Mucosa of descending colon (tissue), 3 donors: ENCODE data around the gene RABEP1. TPM values are rescaled to one million over a fixed set of nuclear protein-coding genes. Genes with fewer than 3 reads are reported as not detected.
A peak's percentile ranks its signal among the peaks of the same experiment; 100 is the strongest.
"Not testable (repeated sequence)": the region's sequence is repeated elsewhere in the genome, so short reads cannot be mapped to it uniquely, and the experiment has no call there.

Source experiments
- ATAC-seq: fragments of 200-7000 bp; cut with Tn5 transposase; one replicate; pipeline ENCODE4 v1.9.1; 2020; ENCODE audit warnings: mild to moderate bottlenecking, moderate library complexity
- DNase-seq, 3 donors: peaks; one replicate each; pipeline ENCODE4 v3.0.0-alpha.2; 2020
- H3K36me3 ChIP-seq: fragments of 200-600 bp; one replicate; pipeline ENCODE4 v1.8.0; 2021; ENCODE audit warnings: low read depth, mild to moderate bottlenecking
- H3K4me1 ChIP-seq: fragments of 200-600 bp; one replicate; pipeline ENCODE4 v1.8.0; 2021; ENCODE audit warnings: low read depth, mild to moderate bottlenecking
- H3K4me3 ChIP-seq: fragments of 200-600 bp; one replicate; pipeline ENCODE4 v1.8.0; 2021; ENCODE audit warnings: mild to moderate bottlenecking
- H3K9me3 ChIP-seq: fragments of 200-600 bp; one replicate; pipeline ENCODE4 v1.8.0; 2021; ENCODE audit warnings: mild to moderate bottlenecking
- intact Hi-C, 2 donors: fragments of 100-400 bp; cut with DNase I in 1 of 2; cut with micrococcal nuclease in 1 of 2; formaldehyde crosslinking; loops; one replicate each; pipeline versions ENCODE4 v1.11.0 to v1.11.1; 2022; cut with DNase I, micrococcal nuclease
- total RNA-seq, 3 donors: library from RNA; stranded (reverse); fragmentation: NEBNext Ultra II Directional in 2 of 3; extraction: Animal tissue kit (Norgen Biotek cat#: 25700) in 2 of 3; gene quantifications; one replicate each; pipeline versions ENCODE4 v1.2.1 to v1.2.4, GENCODE V29; 2021 to 2023
- TF ChIP-seq, protein P1 (sequence below): fragments of 200-600 bp; IDR thresholded peaks from one replicate; pipeline ENCODE4 v1.8.0; 2022; ENCODE audit warnings: antibody characterized with exemption, mild to moderate bottlenecking
- donor health status: DM: no; HTN: no; CAD: no; lungs with moderate emphysema.
- donor health status: DM: no; HTN: no; CAD: no.
- donor health status: DM: no; HTN: yes; CAD: no.

Gene RABEP1
- total RNA-seq, 3 donors from 2014 or later = 24.9 to 53.4 (median 30.7) TPM

DNA sequence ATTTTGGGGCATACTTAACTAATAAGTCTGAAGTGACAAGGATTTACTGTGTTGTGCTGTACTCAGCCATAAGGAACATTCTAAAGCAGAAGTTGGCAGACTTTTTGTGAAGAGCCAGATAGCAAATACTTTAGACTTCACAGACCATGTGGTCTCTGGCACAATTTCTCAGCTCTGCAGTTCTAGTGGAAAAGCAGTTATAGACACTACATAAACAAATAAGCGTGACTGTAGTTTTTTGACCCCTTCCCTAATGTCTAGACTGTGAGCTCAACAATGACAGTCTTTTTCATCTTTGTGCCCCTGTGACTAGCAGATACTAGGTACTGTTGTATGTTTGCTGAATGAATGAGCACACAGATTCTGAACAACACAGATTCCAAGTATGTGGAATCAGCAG lies 142.8 kb downstream of the RABEP1 start:
- Histone ChIP-seq H3K9me3 (no peaks in the 10 kb centered on the region), H3K4me3 (no peak overlapping the region), H3K4me1 (peaks cover 10% of the 10 kb centered on the region), H3K36me3 (peaks cover 4% of the 10 kb centered on the region)
- intact Hi-C loops = no loop called here
- DNase-seq (no peak), ATAC-seq (no peak)
- TF ChIP-seq, protein P1, sequence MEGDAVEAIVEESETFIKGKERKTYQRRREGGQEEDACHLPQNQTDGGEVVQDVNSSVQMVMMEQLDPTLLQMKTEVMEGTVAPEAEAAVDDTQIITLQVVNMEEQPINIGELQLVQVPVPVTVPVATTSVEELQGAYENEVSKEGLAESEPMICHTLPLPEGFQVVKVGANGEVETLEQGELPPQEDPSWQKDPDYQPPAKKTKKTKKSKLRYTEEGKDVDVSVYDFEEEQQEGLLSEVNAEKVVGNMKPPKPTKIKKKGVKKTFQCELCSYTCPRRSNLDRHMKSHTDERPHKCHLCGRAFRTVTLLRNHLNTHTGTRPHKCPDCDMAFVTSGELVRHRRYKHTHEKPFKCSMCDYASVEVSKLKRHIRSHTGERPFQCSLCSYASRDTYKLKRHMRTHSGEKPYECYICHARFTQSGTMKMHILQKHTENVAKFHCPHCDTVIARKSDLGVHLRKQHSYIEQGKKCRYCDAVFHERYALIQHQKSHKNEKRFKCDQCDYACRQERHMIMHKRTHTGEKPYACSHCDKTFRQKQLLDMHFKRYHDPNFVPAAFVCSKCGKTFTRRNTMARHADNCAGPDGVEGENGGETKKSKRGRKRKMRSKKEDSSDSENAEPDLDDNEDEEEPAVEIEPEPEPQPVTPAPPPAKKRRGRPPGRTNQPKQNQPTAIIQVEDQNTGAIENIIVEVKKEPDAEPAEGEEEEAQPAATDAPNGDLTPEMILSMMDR = no peak

DNA sequence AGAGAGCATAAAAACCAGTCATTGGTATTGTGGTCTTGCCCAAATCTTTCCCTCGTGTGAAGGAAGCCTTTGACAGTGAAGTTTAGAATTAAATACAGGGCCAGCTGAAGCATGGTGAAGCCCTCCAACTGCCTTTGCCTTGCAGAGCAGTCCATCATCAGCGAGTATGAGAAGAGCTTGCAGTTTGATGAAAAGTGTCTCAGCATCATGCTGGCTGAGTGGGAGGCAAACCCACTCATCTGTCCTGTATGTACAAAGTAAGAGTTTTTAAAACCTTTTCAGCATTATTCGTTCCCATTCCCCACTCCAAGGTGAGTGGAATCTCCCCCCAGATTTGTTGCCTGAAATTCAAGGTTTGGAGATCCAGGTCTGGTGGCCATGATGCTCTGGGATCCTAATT lies 143.7 kb downstream of the RABEP1 start:
- Histone ChIP-seq H3K4me3 (no peak overlapping the region), H3K36me3 (peaks cover 4% of the 10 kb centered on the region), H3K9me3 (no peaks in the 10 kb centered on the region), H3K4me1 (peaks cover 6% of the 10 kb centered on the region)
- DNase-seq (no peak), ATAC-seq (no peak)
- intact Hi-C loops = no loop called here
- TF ChIP-seq, protein P1 = no peak

DNA sequence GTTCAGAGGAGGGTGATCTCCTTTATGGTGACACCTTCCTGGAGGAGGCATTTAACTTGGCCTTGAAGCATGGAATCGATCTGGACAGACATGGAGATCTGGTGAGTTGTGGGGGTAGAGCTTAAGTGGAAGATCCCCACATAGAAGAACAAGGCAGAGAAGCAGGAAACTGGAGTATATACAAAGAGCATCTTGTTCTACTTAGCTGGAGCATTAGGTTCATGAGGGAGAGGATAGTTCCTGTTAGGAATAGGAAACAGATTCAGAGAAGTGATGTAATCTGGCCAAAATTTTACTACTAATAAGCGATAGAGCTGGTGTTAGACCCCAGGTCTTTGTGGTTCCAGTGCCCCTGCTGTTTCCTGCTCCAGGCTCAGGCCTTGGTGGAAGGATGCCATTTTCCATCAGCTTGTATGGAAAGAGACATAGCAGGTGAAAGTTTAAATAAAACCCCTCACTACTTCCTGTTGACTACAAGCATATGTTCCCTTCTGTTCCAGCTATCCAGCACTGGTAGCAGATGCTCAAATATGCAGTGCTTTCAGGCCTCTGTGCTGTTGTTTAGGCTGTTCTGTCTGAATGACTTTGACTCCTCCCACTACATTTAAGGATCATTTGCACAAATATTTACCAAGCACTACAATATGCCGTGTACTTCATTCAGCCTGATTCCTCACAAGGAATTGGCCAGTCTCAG lies 147.3 kb downstream of the RABEP1 start:
- no peak for DNase-seq
- TF ChIP-seq, protein P1 = no peak
- Histone ChIP-seq H3K4me3 (no peak overlapping the region), H3K36me3 (peaks cover 4% of the 10 kb centered on the region), H3K9me3 (no peaks in the 10 kb centered on the region), H3K4me1 (no peaks in the 10 kb centered on the region)
- intact Hi-C loops = no loop called here
- peak; percentile 31 for ATAC-seq

DNA sequence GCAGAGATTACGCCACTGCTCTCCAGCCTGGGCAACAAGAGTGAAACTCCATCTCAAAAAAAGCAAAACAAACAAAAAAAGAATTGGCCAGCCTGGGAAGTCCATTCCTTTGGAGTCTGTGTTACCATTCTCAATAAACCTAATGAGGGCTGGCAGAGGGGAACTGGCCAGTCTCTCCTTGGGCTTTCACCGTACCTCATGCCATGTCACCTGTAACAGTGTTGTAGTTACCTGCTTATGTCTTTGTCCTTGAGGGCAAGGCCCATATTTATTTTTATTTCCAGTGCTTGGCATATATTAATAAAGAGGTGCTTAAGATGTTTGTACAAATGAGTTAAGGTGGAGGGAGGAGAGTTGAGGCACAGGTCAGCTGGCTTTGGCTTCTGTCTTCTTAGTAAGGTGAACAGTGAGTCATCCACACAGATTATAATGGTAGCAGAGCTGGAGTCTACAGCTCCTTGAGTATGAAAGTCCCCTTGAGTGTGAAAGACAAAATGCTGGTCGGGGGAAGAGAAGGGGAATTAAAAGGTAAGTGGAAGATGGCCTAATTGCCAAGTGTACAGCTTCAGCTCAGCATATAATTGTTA lies 148.4 kb downstream of the RABEP1 start:
- ATAC-seq (no peak), DNase-seq (no peak)
- peaks cover 4% of the 10 kb centered on the region for H3K36me3 ChIP-seq
- no peak overlapping the region for H3K4me3 ChIP-seq
- intact Hi-C loops = no loop called here
- TF ChIP-seq, protein P1 = no peak
- H3K9me3 ChIP-seq = no peaks in the 10 kb centered on the region
- H3K4me1 ChIP-seq = no peaks in the 10 kb centered on the region

DNA sequence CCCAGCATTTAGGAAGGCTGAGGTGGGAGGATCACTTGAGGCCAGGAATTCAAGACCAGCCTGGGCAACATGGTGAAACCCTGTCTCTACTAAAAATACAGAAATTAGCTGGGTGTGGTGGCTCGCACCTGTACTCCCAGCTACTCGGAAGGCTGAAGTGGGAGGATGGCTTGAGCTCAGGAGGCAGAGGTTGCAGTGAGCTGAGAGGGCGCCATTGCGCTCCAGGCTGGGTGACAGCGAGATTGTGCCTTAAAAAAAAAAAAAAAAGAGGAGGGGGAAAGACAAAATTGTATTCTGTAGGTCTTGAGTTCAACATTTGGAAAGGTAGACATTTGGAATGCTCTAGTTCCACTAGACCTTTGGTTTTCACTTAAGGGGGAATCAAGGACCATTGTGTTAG lies 149.2 kb downstream of the RABEP1 start:
- ATAC-seq, intact Hi-C loops, DNase-seq, H3K36me3 ChIP-seq, H3K4me3 ChIP-seq, H3K9me3 ChIP-seq, H3K4me1 ChIP-seq: not testable (repeated sequence)

DNA sequence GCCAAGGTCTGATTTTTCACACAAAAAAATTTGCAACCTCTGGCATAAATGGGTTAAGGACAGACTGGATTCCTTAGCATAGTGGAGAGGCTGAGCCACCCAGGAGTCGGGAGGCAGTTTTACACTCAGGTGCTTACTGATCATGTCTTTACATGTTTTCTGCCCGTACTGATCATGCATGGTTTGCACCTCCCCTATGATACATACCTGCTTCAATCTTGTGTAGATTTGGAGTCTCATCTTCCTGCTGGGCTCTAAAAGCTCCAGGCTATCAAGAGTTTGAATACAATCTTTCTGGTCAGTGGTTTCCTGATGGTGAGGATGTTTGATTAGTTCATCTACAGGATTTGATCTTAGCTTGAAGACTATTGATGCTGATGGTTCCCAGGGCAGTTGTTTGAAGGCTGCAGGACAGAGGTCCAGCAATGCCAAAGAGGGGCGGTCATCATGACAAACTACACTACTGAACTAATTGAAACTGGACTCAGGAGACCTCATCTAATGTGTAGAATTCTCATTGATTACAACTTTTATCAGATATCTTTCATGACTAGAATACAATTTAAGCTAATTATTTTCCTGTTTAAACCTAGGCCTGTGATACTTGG lies 150.0 kb downstream of the RABEP1 start:
- Histone ChIP-seq H3K36me3 (no peaks in the 10 kb centered on the region), H3K9me3 (no peaks in the 10 kb centered on the region), H3K4me3 (no peak overlapping the region), H3K4me1 (peaks cover under 1% of the 10 kb centered on the region)
- ATAC-seq (no peak), DNase-seq (no peak)
- intact Hi-C loops = no loop called here
- TF ChIP-seq, protein P1 = no peak
